Measurements from ENCODE around the gene CDC42BPA. TPM values are rescaled to one million over a fixed set of nuclear protein-coding genes. Genes with fewer than 3 reads are reported as not detected.

CDC42BPA gene
- total RNA-seq, 3 donors from 2014 or later: 39.8 to 54.7 (median 46.7) TPM

DNA sequence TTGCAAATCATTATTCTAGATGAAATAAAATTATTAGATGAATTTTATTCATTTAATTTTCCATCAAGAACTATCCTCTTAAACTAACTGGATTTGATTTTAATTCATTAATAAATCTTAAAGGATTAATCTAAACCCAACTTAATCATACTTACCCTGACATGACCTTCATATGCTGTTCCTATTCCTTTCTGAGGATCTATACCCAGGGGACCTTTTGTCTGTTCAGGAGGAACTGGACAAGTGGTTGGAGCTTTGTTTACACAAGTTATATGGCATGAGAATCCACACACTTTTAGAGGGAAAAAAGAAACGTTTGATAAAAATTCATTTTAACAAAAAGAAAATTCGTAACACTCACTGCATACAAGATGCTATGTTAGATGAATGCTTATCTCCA lies 283.0 kb downstream of the CDC42BPA start:
- peaks cover 4% of the 10 kb centered on the region for H3K36me3 ChIP-seq
- TF ChIP-seq, protein P1, sequence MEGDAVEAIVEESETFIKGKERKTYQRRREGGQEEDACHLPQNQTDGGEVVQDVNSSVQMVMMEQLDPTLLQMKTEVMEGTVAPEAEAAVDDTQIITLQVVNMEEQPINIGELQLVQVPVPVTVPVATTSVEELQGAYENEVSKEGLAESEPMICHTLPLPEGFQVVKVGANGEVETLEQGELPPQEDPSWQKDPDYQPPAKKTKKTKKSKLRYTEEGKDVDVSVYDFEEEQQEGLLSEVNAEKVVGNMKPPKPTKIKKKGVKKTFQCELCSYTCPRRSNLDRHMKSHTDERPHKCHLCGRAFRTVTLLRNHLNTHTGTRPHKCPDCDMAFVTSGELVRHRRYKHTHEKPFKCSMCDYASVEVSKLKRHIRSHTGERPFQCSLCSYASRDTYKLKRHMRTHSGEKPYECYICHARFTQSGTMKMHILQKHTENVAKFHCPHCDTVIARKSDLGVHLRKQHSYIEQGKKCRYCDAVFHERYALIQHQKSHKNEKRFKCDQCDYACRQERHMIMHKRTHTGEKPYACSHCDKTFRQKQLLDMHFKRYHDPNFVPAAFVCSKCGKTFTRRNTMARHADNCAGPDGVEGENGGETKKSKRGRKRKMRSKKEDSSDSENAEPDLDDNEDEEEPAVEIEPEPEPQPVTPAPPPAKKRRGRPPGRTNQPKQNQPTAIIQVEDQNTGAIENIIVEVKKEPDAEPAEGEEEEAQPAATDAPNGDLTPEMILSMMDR (IDR thresholded peaks at IDR 0.05): no peak
- no peak for TF ChIP-seq POLR2A (IDR thresholded peaks at IDR 0.05)
- no peak for TF ChIP-seq POLR2AphosphoS5 (IDR thresholded peaks at IDR 0.05)
- no peaks in the 10 kb centered on the region for H3K9me3 ChIP-seq
- H3K4me3 ChIP-seq: no peak overlapping the region
- no peak for DNase-seq (ENCODE audit: low spot score in 2 of 2)
- H3K27me3 ChIP-seq: no peaks in the 10 kb centered on the region
- H3K27ac ChIP-seq: no peak overlapping the region
- no peaks in the 10 kb centered on the region for H3K4me1 ChIP-seq
- intact Hi-C loops (cut with DNase I; ENCODE audit: low total_unique reads): no loop called here

DNA sequence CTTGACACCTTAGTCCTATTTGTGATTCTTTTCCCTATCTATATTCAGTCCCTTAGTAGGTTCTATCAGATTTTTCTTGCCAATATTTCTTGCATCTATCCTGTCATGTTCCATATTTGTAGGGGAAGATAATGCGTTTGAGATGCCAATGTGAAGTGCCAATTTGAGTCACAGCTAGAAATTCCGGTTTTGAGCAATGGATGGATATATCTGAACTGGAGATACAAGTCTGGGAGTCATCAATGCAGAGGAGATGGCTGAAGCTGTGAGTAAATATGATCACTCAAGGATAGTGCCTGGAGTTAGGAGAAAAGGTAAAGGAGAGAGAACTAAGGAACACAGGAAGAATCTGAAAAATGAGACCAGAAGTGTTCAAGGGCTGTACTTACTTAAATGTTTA lies 284.4 kb downstream of the CDC42BPA start:
- H3K36me3 ChIP-seq: peaks cover 4% of the 10 kb centered on the region
- H3K4me1 ChIP-seq: no peaks in the 10 kb centered on the region

DNA sequence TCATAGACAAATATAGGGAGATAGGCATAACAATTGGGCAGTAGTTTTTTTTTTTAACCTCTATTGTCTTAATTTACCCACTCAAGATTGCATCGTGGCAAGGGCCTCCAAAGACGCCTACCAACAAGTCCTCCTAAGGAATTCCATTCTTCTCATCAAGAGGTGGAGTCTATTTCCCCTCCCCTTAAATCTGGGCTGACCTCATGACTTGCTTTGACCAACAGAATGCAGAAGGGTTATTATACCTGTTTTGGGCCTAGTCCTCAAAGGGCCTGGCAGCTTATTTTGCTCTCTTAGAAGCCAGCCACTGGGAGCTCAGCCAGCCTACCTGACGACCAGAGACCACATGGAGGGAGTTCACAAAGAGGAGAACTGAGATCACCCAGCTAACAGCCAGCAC lies 285.9 kb downstream of the CDC42BPA start:
- Histone ChIP-seq H3K27me3 (no peaks in the 10 kb centered on the region), H3K4me1 (no peaks in the 10 kb centered on the region), H3K4me3 (no peak overlapping the region), H3K9me3 (no peaks in the 10 kb centered on the region), H3K27ac (no peak overlapping the region), H3K36me3 (peaks cover 4% of the 10 kb centered on the region)
- intact Hi-C loops (cut with DNase I; ENCODE audit: low total_unique reads): no loop called here
- no peak for DNase-seq (ENCODE audit: low spot score in 2 of 2)
- TF ChIP-seq, protein P1 (IDR thresholded peaks at IDR 0.05): no peak
- TF ChIP-seq POLR2AphosphoS5 (IDR thresholded peaks at IDR 0.05) (no peak), POLR2A (IDR thresholded peaks at IDR 0.05) (no peak)

More for the DNA sequence above, 284.4 kb downstream of the CDC42BPA start:
- intact Hi-C loops (cut with DNase I; ENCODE audit: low total_unique reads): no loop called here
- H3K27ac ChIP-seq: no peak overlapping the region
- H3K27me3 ChIP-seq: no peaks in the 10 kb centered on the region
- no peak overlapping the region for H3K4me3 ChIP-seq
- no peak for DNase-seq (ENCODE audit: low spot score in 2 of 2)
- no peaks in the 10 kb centered on the region for H3K9me3 ChIP-seq
- TF ChIP-seq POLR2A (IDR thresholded peaks at IDR 0.05) (no peak), POLR2AphosphoS5 (IDR thresholded peaks at IDR 0.05) (no peak)
- TF ChIP-seq, protein P1 (IDR thresholded peaks at IDR 0.05): no peak

DNA sequence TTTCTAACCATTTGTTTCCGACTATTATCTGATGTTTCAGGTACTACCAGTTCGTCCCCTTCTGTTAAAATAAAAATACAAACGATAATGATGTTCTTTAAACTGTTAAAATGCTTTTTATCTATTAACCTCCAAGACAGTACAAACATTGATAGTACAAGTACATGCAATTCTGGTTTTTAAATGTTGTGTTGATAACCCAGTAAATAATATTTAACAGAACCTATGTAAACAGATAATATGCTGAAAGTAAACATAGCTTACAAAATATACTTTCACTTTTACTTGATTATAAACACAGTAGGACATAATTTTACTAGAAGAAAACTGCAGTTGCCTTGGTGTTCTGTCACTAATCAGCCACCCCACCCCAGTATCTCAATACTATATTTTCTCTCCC lies 301.3 kb downstream of the CDC42BPA start:
- Histone ChIP-seq H3K4me1 (no peaks in the 10 kb centered on the region), H3K27ac (no peak overlapping the region), H3K4me3 (no peak overlapping the region), H3K27me3 (no peaks in the 10 kb centered on the region), H3K36me3 (no peaks in the 10 kb centered on the region), H3K9me3 (no peaks in the 10 kb centered on the region)
- TF ChIP-seq, protein P1 (IDR thresholded peaks at IDR 0.05): no peak
- TF ChIP-seq POLR2AphosphoS5 (IDR thresholded peaks at IDR 0.05) (no peak), POLR2A (IDR thresholded peaks at IDR 0.05) (no peak)
- intact Hi-C loops (cut with DNase I; ENCODE audit: low total_unique reads): no loop called here
- DNase-seq (ENCODE audit: low spot score in 2 of 2): no peak

DNA sequence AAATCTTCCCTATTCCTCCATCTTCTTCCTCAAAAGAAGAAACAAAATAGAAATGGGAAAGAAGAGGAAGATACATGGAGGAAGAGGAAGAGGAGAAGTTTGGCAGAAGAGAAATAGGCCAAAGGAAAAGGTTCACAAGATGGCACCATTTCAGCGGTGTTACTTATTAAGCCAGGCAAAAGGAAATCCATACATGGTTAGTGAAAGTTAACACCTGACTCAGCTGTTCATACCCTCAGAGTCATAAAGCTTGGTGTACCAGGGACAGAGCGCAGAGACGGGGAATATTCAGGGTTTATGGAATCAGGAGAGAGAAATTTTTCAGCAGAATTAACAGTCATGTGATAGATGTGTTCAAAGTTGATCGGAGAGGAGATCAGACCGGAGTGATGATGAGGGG lies 307.6 kb downstream of the CDC42BPA start:
- Histone ChIP-seq H3K4me1 (no peaks in the 10 kb centered on the region), H3K4me3 (no peak overlapping the region), H3K36me3 (no peaks in the 10 kb centered on the region), H3K27me3 (no peaks in the 10 kb centered on the region), H3K9me3 (no peaks in the 10 kb centered on the region), H3K27ac (no peak overlapping the region)
- TF ChIP-seq POLR2A (IDR thresholded peaks at IDR 0.05) (no peak), POLR2AphosphoS5 (IDR thresholded peaks at IDR 0.05) (no peak)
- TF ChIP-seq, protein P1 (IDR thresholded peaks at IDR 0.05): no peak
- no peak for DNase-seq (ENCODE audit: low spot score in 2 of 2)
- intact Hi-C loops (cut with DNase I; ENCODE audit: low total_unique reads): no loop called here
